Nephron (organoid): ENCODE measurements around the gene SMG5.

Source experiments
- H3K27ac Mint-ChIP-seq, 3 experiments: 2 replicates each; pipeline ENCODE4 v1.8.0; 2020; ENCODE audit warnings: mixed read lengths in 3 of 3, mild to moderate bottlenecking in 2 of 3, moderate library complexity in 1 of 3
- H3K27me3 Mint-ChIP-seq: 2 replicates; pipeline ENCODE4 v1.8.0; 2021; ENCODE audit warnings: low read depth, mild to moderate bottlenecking, moderate library complexity, mixed read lengths
- H3K36me3 Mint-ChIP-seq: 2 replicates; pipeline ENCODE4 v1.8.0; 2020; ENCODE audit warnings: low read depth, mixed read lengths
- H3K4me1 Mint-ChIP-seq: 2 replicates; pipeline ENCODE4 v1.8.0; 2020; ENCODE audit warnings: mixed read lengths
- H3K4me3 Mint-ChIP-seq, 3 experiments: 2 replicates each; pipeline ENCODE4 v1.8.0; 2020; ENCODE audit warnings: mild to moderate bottlenecking in 3 of 3, mixed read lengths in 3 of 3, moderate library complexity in 2 of 3
- H3K9me3 Mint-ChIP-seq: 2 replicates; pipeline ENCODE4 v1.8.0; 2020; ENCODE audit warnings: mixed read lengths
- TF ChIP-seq, protein P1 (sequence below), 3 experiments: fragments of 200-600 bp; sonication (generic); IDR thresholded peaks; one replicate each; pipeline ENCODE4 v1.5.0; 2021; ENCODE audit warnings: antibody characterized with exemption in 3 of 3; ENCODE audit not compliant: unreplicated experiment in 3 of 3

The SMG5 gene

DNA sequence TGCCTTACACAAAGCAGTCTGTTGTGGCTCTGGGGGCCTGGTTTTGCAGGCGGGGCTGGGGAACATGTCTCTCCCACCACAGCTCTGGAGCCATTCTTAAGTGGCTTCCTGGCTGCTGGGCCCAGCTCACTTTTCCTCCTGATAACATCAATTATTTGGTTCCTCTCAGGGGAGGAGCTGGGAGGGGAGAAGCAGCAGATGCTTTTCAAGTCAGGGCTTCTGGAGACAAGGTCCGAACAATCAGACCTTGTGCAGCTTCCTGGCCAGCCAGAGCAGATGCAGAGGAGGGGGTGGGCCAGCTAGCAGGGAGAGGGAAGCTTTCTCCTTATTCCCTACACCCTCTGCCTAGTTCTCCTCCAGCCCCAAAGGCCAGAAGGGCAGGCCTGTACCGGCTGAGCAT, 31.1 kb downstream of the SMG5 start:
- H3K36me3 Mint-ChIP-seq: peaks cover 38% of the 10 kb centered on the region
- TF ChIP-seq, protein P1, sequence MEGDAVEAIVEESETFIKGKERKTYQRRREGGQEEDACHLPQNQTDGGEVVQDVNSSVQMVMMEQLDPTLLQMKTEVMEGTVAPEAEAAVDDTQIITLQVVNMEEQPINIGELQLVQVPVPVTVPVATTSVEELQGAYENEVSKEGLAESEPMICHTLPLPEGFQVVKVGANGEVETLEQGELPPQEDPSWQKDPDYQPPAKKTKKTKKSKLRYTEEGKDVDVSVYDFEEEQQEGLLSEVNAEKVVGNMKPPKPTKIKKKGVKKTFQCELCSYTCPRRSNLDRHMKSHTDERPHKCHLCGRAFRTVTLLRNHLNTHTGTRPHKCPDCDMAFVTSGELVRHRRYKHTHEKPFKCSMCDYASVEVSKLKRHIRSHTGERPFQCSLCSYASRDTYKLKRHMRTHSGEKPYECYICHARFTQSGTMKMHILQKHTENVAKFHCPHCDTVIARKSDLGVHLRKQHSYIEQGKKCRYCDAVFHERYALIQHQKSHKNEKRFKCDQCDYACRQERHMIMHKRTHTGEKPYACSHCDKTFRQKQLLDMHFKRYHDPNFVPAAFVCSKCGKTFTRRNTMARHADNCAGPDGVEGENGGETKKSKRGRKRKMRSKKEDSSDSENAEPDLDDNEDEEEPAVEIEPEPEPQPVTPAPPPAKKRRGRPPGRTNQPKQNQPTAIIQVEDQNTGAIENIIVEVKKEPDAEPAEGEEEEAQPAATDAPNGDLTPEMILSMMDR (IDR thresholded peaks at IDR 0.05; ENCODE audit: unreplicated experiment in 3 of 3): no peak
- no peak overlapping the region for H3K27ac Mint-ChIP-seq
- no peak overlapping the region for H3K4me3 Mint-ChIP-seq
- H3K9me3 Mint-ChIP-seq: no peaks in the 10 kb centered on the region
- H3K4me1 Mint-ChIP-seq: no peaks in the 10 kb centered on the region
- no peaks in the 10 kb centered on the region for H3K27me3 Mint-ChIP-seq

DNA sequence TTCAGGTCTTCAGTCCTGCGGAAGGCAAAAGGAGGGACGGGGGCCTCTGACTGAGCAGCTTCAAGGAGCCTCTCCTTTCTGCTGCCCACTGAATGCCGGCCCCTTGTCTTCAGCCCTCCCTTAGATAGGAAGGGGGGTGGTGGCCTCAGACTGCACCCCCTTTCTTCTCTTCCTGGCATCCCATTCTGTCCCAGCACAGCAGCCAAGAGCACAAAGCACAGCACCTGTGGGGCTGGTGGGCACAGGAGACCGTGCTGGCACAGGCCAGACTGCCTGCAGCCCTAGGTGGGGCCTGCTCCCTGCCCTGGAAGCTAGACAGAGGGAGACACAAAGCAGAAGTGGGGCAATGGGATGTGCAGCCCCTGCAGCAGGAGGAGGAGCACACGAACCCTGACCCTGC, 33.0 kb downstream of the SMG5 start:
- TF ChIP-seq, protein P1 (IDR thresholded peaks at IDR 0.05; ENCODE audit: unreplicated experiment in 3 of 3): no peak
- H3K4me1 Mint-ChIP-seq: no peaks in the 10 kb centered on the region
- no peaks in the 10 kb centered on the region for H3K9me3 Mint-ChIP-seq
- H3K4me3 Mint-ChIP-seq: no peak overlapping the region
- peak overlapping the region in 1 of 3 experiments; percentile 44 for H3K27ac Mint-ChIP-seq
- H3K36me3 Mint-ChIP-seq: peaks cover 28% of the 10 kb centered on the region
- no peaks in the 10 kb centered on the region for H3K27me3 Mint-ChIP-seq

DNA sequence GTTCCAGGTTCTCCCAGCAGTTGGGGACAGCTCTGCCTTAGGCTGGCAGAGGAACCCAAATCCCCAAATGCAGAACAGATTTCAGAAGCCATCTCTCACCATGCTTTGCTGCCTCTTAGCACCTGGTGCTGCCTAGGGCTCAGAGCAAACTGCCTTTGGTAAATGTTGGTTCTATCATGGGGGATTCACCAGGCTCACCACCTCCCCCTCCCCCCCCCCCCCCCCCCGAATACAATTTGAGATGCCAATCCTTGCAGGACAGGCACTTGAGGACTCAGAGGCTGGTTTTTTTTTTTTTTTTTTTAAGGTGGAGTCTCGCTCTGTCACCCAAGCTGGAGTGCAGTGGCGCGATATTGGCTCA, 34.3 kb downstream of the SMG5 start:
- Mint-ChIP-seq H3K9me3 (no peaks in the 10 kb centered on the region), H3K36me3 (peaks cover 19% of the 10 kb centered on the region), H3K4me3 (no peak overlapping the region), H3K27ac (no peak overlapping the region), H3K4me1 (no peaks in the 10 kb centered on the region), H3K27me3 (no peaks in the 10 kb centered on the region)
- TF ChIP-seq, protein P1 (IDR thresholded peaks at IDR 0.05; ENCODE audit: unreplicated experiment in 3 of 3): no peak

DNA sequence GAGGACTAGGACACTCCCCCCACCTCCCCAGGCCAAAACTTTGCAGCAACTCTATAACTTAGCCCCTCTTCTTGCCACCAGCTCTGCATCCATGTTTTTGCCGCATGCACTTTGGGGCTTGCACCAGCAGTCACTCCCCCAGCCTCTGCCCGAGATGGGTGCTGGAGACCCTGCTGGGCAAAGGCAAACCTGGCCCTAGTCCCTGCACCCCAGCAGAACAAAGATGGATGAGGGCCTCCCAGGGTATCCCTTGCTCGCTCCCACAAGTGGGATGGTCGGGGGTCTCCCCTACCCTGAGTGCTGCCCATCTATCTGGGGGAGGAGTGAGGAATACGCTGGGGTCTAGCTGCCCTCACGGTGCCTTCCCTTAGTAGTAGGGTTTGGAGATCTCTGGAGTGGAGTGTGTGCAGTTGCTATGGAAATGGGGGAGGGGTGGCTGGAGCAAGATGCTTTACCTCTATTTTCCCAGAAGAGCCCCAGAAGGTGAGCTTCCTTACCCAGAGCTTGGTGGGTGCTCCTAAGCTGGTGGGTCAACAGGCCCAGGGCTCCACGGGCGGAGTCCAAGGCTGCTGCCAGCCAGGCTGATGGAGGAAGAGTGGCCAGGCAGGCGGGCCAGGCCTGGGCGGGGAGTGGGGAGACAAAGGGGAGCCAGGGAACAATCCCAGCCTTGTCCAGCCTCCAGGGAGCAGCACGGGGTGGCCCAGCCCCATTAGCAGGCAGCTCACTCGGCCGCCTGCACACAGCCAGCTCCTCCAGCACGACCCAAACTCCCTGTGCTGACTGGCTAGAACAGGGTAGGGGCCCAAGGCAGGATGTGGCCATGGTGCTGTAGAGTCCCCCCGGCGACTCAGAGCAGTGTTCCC, 34.9 kb downstream of the SMG5 start, which contains the start of gene PAQR6:
Gene PAQR6 (minus strand): TSS at position 597 of the 863 bp plus-strand sequence. CDS start 1,325 bp downstream, outside the sequence.
- no peaks in the 10 kb centered on the region for H3K9me3 Mint-ChIP-seq
- no peaks in the 10 kb centered on the region for H3K27me3 Mint-ChIP-seq
- H3K36me3 Mint-ChIP-seq: peaks cover 12% of the 10 kb centered on the region
- peak within 1 kb of the TSS in 1 of 3 experiments; percentile 35 for H3K27ac Mint-ChIP-seq
- TF ChIP-seq, protein P1 (IDR thresholded peaks at IDR 0.05; ENCODE audit: unreplicated experiment in 3 of 3): no peak
- H3K4me3 Mint-ChIP-seq: no peak within 1 kb of the TSS
- no peaks in the 10 kb centered on the region for H3K4me1 Mint-ChIP-seq

DNA sequence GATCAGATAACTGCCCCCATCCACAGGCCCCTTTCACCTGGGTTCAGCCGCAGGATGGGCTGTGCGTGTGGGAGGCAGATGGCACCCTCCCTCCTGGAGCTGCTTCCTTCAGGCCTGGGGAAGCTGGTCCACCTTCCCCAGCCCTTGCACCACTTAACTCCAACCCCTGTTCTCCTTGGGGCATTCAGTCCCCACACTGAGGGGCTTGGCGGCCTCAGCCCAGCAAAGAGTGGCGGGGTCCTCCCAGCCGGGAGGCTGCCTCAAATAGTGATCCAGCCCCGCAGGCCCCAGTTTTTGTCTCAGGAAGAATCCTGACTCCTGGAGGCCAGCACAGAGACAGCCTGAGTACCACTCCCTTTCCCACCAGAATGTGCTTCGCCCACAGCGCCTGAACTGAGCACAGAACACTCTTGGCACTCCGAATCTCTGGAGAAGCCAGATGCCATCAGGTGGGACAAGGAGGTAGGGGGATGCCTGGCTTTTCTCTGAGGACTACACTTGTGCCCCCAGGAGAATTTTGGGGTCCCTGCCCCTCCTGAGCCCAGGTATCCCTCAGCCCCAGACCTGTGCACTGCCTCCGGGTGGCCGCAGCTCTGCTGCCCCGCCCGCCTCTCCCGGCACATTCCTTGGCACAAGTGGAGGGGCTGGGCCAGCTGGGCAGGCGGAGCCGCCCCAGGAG, 35.7 kb downstream of the SMG5 start:
- TF ChIP-seq, protein P1 (IDR thresholded peaks at IDR 0.05; ENCODE audit: unreplicated experiment in 3 of 3): no peak
- no peak overlapping the region for H3K27ac Mint-ChIP-seq
- no peaks in the 10 kb centered on the region for H3K27me3 Mint-ChIP-seq
- H3K36me3 Mint-ChIP-seq: peaks cover 6% of the 10 kb centered on the region
- H3K4me3 Mint-ChIP-seq: no peak overlapping the region
- H3K4me1 Mint-ChIP-seq: no peaks in the 10 kb centered on the region
- H3K9me3 Mint-ChIP-seq: no peaks in the 10 kb centered on the region
